Tibial nerve (tissue), 4 donors: ENCODE measurements around the gene MYH7B. TPM values are rescaled to one million over a fixed set of nuclear protein-coding genes. Genes with fewer than 3 reads are reported as not detected.

Experiments
- DNase-seq, 2 donors: peaks; one replicate each; pipeline ENCODE4 v3.0.0-alpha.2; 2019; ENCODE audit warnings: low spot score in 2 of 2
- H3K27ac ChIP-seq, 4 donors: fragments of 200-600 bp; sonication (generic) in 3 of 4; one replicate each; pipeline ENCODE4 v1.5.1; 2017 to 2019; ENCODE audit warnings: mild to moderate bottlenecking in 1 of 4
- H3K27me3 ChIP-seq, 2 donors: fragments of 200-600 bp; sonication (generic) in 1 of 2; one replicate each; pipeline versions ENCODE4 v1.5.1 to v1.6.0; 2017 to 2019
- H3K36me3 ChIP-seq, 3 donors: fragments of 200-600 bp; sonication (generic); one replicate each; pipeline ENCODE4 v1.5.1; 2018 to 2019
- H3K4me1 ChIP-seq, 4 donors: fragments of 200-600 bp; sonication (generic) in 3 of 4; one replicate each; pipeline ENCODE4 v1.5.1; 2017 to 2019
- H3K4me3 ChIP-seq, 4 donors: fragments of 200-600 bp; sonication (generic) in 3 of 4; one replicate each; pipeline ENCODE4 v1.5.1; 2017 to 2019; ENCODE audit warnings: mild to moderate bottlenecking in 1 of 4, moderate library complexity in 1 of 4
- H3K9me3 ChIP-seq, 4 donors: fragments of 200-600 bp; sonication (generic) in 3 of 4; one replicate each; pipeline ENCODE4 v1.5.1; 2017 to 2019
- CTCF ChIP-seq, 5 experiments: fragments of 200-600 bp in 3 of 5; fragments of 450-650 bp in 2 of 5; sonication (generic) in 3 of 5; IDR thresholded peaks; one replicate each; pipeline ENCODE4 v1.5.1; 2016 to 2019; ENCODE audit warnings: antibody characterized with exemption in 5 of 5, mild to moderate bottlenecking in 3 of 5, moderate library complexity in 2 of 5
- EP300 ChIP-seq, 2 donors: sonication (generic); formaldehyde crosslinking; IDR thresholded peaks; one replicate each; pipeline ENCODE4 v1.6.1; 2017; ENCODE audit warnings: antibody characterized with exemption in 2 of 2, mild to moderate bottlenecking in 1 of 2
- POLR2A ChIP-seq, 2 donors: fragments of 450-650 bp; IDR thresholded peaks; one replicate each; pipeline ENCODE4 v1.6.1; 2017; ENCODE audit warnings: antibody characterized with exemption in 2 of 2, mild to moderate bottlenecking in 2 of 2, moderate library complexity in 2 of 2
- WGBS, 2 donors: methylation state at CpG; one replicate each; pipeline ENCODE4 v1.1.5; 2018; 5-methylcytosine and 5-hydroxymethylcytosine counted together
- total RNA-seq, 4 donors: library from RNA; depleted of rRNA; stranded (reverse); fragments of >200 nt; gene quantifications; one replicate each; pipeline ENCODE4 v1.1.0, GENCODE V29; 2016

Gene MYH7B
- total RNA-seq, 4 donors from 2014 or later: 3.3 to 5.3 (median 4.0) TPM

DNA sequence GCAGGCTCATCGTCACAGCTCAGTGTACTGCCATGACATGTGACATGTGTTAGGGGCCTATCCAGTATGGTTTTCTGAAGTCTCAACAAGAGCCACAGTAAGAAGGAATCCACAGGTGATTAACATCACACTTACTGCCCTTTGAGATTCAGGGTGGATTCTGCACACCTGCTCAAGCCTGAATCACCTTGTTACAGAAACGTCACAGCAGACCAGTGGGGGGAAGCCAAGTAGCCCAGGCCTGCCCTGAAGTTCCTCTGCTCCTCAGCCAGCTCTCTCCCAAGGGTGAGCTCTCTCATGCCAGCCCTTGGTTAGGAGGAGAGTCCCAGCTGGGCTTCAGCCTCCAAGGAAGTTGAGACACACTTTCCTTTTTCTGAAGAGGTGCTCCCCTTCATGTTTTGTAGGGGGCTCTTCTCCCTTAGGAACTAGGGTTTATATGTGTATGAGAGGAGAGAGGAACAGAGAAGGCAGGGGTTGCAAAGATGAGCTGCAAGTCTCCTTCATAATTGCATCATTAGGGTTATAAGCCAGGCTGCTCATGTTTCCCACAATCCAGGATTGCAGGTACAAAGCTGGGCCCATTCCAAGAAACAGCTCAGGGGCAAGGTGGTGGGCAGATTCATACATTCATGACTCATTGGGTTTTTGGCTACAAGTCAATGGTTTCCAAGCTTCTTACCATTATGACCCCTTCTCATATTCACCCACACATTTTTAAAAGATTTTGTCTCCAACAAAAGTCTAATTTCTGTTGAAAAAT lies 11.7 kb upstream of the MYH7B start:
- no peak for TF ChIP-seq CTCF (IDR thresholded peaks at IDR 0.05)
- TF ChIP-seq POLR2A (IDR thresholded peaks at IDR 0.05): no peak
- no peak for TF ChIP-seq EP300 (IDR thresholded peaks at IDR 0.05)
- no peak for DNase-seq
- Histone ChIP-seq H3K4me3 (no peak overlapping the region), H3K9me3 (no peaks in the 10 kb centered on the region), H3K27me3 (no peaks in the 10 kb centered on the region), H3K27ac (no peak overlapping the region), H3K36me3 (peaks cover 0 to 58% (median 7%) of the 10 kb centered on the region in 3 donors), H3K4me1 (peaks cover 0 to 3% (median 0%) of the 10 kb centered on the region in 4 donors)
- 82 to 88% methylated on average over 2 of the region's 2 CpGs for WGBS, 2 donors

DNA sequence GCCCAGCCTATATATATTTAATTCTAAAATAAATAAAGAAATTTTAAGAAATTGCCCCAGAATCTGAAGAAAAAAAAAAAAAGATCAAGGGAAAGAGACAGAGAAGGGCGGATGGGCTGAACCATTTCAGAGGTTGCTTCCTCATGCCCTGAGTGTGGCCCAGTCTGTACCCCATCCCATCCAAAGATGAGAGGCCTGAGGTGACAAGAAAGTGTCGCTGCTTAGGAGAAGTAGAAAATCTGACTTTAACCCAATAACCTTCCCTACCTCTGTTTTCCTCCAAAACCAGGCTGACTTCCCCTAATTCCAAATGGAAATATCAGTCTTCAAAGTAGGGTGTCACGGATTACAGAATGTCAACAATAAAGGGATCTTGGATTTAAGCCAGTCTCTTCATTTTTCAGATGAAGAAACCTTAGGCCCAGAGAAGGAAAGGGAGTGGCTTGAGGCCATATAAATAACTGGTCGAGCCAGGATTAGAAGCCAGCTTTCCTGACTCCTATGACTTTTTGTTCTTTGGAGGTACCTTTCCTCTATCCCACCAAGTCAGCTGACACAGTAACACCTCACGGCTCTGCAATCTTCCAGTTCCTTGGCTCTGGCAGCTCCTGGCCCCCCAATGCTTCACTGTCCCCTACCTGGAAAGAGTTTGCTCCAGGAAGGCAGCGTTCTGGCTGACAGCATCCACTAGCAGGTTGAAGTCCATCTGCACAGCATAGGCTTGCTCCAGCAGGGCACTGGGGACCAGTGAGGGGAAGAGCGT lies 10.2 kb upstream of the MYH7B start:
- DNase-seq: no peak
- Histone ChIP-seq H3K36me3 (peaks cover 0 to 64% (median 7%) of the 10 kb centered on the region in 3 donors), H3K27ac (no peak overlapping the region), H3K9me3 (no peaks in the 10 kb centered on the region), H3K4me3 (no peak overlapping the region), H3K4me1 (no peaks in the 10 kb centered on the region), H3K27me3 (no peaks in the 10 kb centered on the region)
- TF ChIP-seq CTCF (IDR thresholded peaks at IDR 0.05) (no peak), EP300 (IDR thresholded peaks at IDR 0.05) (no peak), POLR2A (IDR thresholded peaks at IDR 0.05) (no peak)
- 82 to 86% methylated on average over 7 of the region's 7 CpGs for WGBS, 2 donors

DNA sequence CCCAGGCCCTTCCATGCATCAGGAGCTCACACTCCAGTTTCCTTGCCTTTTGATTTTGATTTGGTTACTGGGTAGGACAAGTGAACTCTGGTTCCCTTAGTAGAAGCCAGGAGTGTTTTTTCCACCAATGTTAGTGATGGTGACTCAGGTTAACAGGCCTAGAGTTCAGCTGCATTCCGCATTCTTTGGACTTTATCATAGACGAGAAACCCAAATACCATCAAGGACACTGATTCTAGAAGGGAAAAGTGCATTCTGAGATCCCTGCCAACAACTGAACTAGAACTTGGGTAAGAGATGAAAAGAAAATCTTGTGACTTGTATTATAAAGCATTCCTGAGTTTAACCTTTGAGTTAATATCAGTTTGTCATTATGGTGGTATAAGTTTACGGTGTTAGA lies 9.0 kb upstream of the MYH7B start:
- Histone ChIP-seq H3K4me3 (no peak overlapping the region), H3K4me1 (no peaks in the 10 kb centered on the region), H3K27ac (no peak overlapping the region), H3K27me3 (no peaks in the 10 kb centered on the region), H3K9me3 (no peaks in the 10 kb centered on the region), H3K36me3 (peaks cover 0 to 62% (median 7%) of the 10 kb centered on the region in 3 donors)
- TF ChIP-seq POLR2A (IDR thresholded peaks at IDR 0.05) (no peak), CTCF (IDR thresholded peaks at IDR 0.05) (no peak)
- 88 to 94% methylated on average over 3 of the region's 3 CpGs for WGBS, 2 donors
- DNase-seq: no peak

DNA sequence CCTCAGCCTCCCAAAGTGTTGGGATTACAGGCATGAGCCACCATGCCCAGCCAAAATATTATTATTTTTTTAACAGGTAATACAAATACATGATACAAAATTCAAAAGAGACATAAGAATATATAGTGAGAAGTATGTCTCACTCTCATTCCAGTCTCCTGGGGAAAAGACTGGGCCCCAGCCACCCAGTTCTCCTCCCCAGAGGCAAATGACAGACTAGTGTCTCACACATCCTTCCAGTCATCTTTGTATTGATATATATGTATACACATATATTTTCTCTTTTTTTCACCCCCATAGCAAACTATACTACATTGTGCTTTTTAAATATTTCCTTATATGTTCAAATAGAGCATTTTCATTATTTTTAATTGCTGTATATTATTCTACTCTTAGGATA lies 8.3 kb upstream of the MYH7B start:
- H3K4me1 ChIP-seq: no peaks in the 10 kb centered on the region
- H3K27me3 ChIP-seq: no peaks in the 10 kb centered on the region
- no peak overlapping the region for H3K27ac ChIP-seq
- H3K9me3 ChIP-seq: no peaks in the 10 kb centered on the region
- no peak overlapping the region for H3K4me3 ChIP-seq
- H3K36me3 ChIP-seq: peaks cover 0 to 58% (median 4%) of the 10 kb centered on the region in 3 donors
- no peak for TF ChIP-seq EP300 (IDR thresholded peaks at IDR 0.05)
- TF ChIP-seq CTCF (IDR thresholded peaks at IDR 0.05): no peak
- TF ChIP-seq POLR2A (IDR thresholded peaks at IDR 0.05): no peak
- DNase-seq: no peak

DNA sequence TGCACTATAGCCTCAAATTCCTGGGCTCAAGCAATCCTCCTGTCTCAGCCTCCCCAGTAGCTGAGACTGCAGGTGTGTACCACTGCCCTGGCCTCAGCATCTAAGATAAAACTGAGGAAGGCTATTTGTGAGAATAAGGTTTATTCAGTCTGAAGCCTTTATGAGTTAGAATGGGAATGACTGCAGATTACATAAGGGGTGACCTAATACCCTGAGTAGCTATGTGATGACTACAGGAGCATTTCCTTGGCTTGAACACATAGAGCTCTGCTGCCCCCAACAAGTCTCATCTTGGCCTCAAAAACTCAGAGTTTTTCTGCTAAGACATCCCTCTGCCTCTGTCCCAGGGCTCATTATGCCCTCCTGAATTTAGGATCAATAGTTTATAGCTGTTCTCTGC lies 7.6 kb upstream of the MYH7B start:
- no peaks in the 10 kb centered on the region for H3K4me1 ChIP-seq
- H3K36me3 ChIP-seq: peaks cover 0 to 51% (median 0%) of the 10 kb centered on the region in 3 donors
- H3K27ac ChIP-seq: no peak overlapping the region
- TF ChIP-seq POLR2A (IDR thresholded peaks at IDR 0.05): no peak
- TF ChIP-seq EP300 (IDR thresholded peaks at IDR 0.05): no peak
- TF ChIP-seq CTCF (IDR thresholded peaks at IDR 0.05): no peak
- H3K9me3 ChIP-seq: no peaks in the 10 kb centered on the region
- no peak for DNase-seq
- no peak overlapping the region for H3K4me3 ChIP-seq
- H3K27me3 ChIP-seq: no peaks in the 10 kb centered on the region
